Heart left ventricle (tissue), 16 donors: ENCODE data around the gene MYO5A. TPM values are rescaled to one million over a fixed set of nuclear protein-coding genes. Genes with fewer than 3 reads are reported as not detected.
"Not testable (repeated sequence)": the region's sequence is repeated elsewhere in the genome, so short reads cannot be mapped to it uniquely, and the experiment has no call there.

Source experiments
- ATAC-seq, 4 donors: fragments of 200-7000 bp; cut with Tn5 transposase; one replicate each; pipeline ENCODE4 v1.9.1; 2020 to 2022; ENCODE audit warnings: moderate library complexity in 4 of 4, mild to moderate bottlenecking in 3 of 4, moderate number of reproducible peaks in 1 of 4
- DNase-seq, 5 donors: peaks; one replicate each; pipeline ENCODE4 v3.0.0-alpha.2; 2020
- H3K27ac ChIP-seq, 12 donors: fragments of 200-600 bp; sonication (generic) in 4 of 12; one replicate each; pipeline versions ENCODE4 v1.5.0 to v1.8.0; 2016 to 2022; ENCODE audit warnings: mild to moderate bottlenecking in 2 of 12
- H3K27me3 ChIP-seq, 9 donors: fragments of 200-600 bp; sonication (generic) in 2 of 9; one replicate each; pipeline versions ENCODE4 v1.5.1 to v1.8.0; 2016 to 2022; ENCODE audit warnings: mild to moderate bottlenecking in 3 of 9
- H3K36me3 ChIP-seq, 9 donors: fragments of 200-600 bp; sonication (generic) in 2 of 9; one replicate each; pipeline versions ENCODE4 v1.5.0 to v1.8.0; 2018 to 2022; ENCODE audit warnings: mild to moderate bottlenecking in 2 of 9
- H3K4me1 ChIP-seq, 12 donors: fragments of 200-600 bp; sonication (generic) in 4 of 12; one replicate each; pipeline versions ENCODE4 v1.5.0 to v1.8.0; 2016 to 2022; ENCODE audit warnings: mild to moderate bottlenecking in 3 of 12
- H3K4me3 ChIP-seq, 12 donors: fragments of 200-600 bp; sonication (generic) in 4 of 12; one replicate each; pipeline versions ENCODE4 v1.5.0 to v1.8.0; 2017 to 2022; ENCODE audit warnings: mild to moderate bottlenecking in 9 of 12, moderate library complexity in 4 of 12
- H3K9me3 ChIP-seq, 12 donors: fragments of 200-600 bp; sonication (generic) in 4 of 12; one replicate each; pipeline versions ENCODE4 v1.5.0 to v1.8.0; 2016 to 2022; ENCODE audit warnings: mild to moderate bottlenecking in 1 of 12
- POLR2A ChIP-seq, 2 donors: fragments of 450-650 bp; IDR thresholded peaks; one replicate each; pipeline ENCODE4 v1.6.1; 2017; ENCODE audit warnings: antibody characterized with exemption in 2 of 2, mild to moderate bottlenecking in 2 of 2, moderate library complexity in 2 of 2
- WGBS, 4 donors: extraction: QIAGEN DNeasy Blood & Tissue Kit in 2 of 4; methylation state at CpG; one replicate each; pipeline versions ENCODE4 v1.1.5 to v1.1.7; 2013 to 2018; 5-methylcytosine and 5-hydroxymethylcytosine counted together
- intact Hi-C, 10 donors: fragments of 100-400 bp; cut with DNase I; formaldehyde crosslinking; loops; one replicate each; pipeline versions ENCODE4 v1.11.1 to v1.14.2; 2022
- long read RNA-seq, 3 donors: library from polyadenylated mRNA; unstranded; transcript quantifications; one replicate each; pipeline ENCODE4 v2.0.0, GENCODE V29; 2020 to 2021
- polyA plus RNA-seq, 2 donors: library from polyadenylated mRNA; stranded (reverse); fragments of 200-250 nt; gene quantifications; one replicate each; pipeline ENCODE4 v1.2.3, GENCODE V29; 2013
- total RNA-seq, 9 donors: library from RNA; depleted of rRNA in 2 of 9; stranded (reverse); fragments of >200 nt in 2 of 9; fragmentation: NEBNext Ultra II Directional in 3 of 9; extraction: Animal tissue kit (Norgen Biotek cat#: 25700) in 3 of 9; gene quantifications; one replicate each; pipeline versions ENCODE4 v1.1.0 to v1.2.4, GENCODE V29; 2016 to 2023
- TF ChIP-seq, protein P1 (sequence below), 12 donors: fragments of 200-600 bp; sonication (generic) in 4 of 12; IDR thresholded peaks; one replicate each; pipeline versions ENCODE4 v1.5.0 to v1.8.0; 2018 to 2022; ENCODE audit warnings: antibody characterized with exemption in 12 of 12, mild to moderate bottlenecking in 5 of 12
- donor health status: ischemic (EF 13 %, LVEDD 7.1; RV severe dilation, severe dysfunction).
- donor health status: healthy with polysubstance abuse.
- donor health status: DM: no; HTN: yes; CAD: no.
- donor health status: DM: no; HTN: no; CAD: no.
- donor health status: ischemic (EF 25% LVEDD 6.9; RV normal size, moderate dysfunction).
- donor health status: ischemic (EF 25% LVEDD 5.7; RV mildly dilated, moderate dysfunction).
- donor health status: healthy.
- donor health status: DM: yes; HTN: yes; CAD: no.
- donor health status: ischemic (EF 35%, LVEDD 5.7; RV mildly dilated, moderate dysfunction).
- donor health status: nonischemic (EF 11% LVEDD 7.7; RV severe dilation, severe dysfunction).
- donor health status: DM: yes; HTN: yes; CAD: no.
- donor health status: PGD.
- donor health status: ischemic (EF 29% LVEDD 5.4; RV normal size, mild dysfunction).
- donor health status: nonischemic (EF 23%, LVEDD 6.1; RV moderate dilation, normal function).

The MYO5A gene
- total RNA-seq (10 to 100 TPM in 3 of 9 donors, 1 to 10 TPM in 6; 4.7 to 29.6 (median 6.9) TPM), polyA plus RNA-seq (10 to 100 TPM in 1 of 2 donors, 1 to 10 TPM in 1; 3.2 to 11.1 TPM)
- long read RNA-seq, donor 1, partial matches to known transcripts: 2 of 4 reads
- long read RNA-seq, donor 1, other reads (novel, unspliced or antisense): 2 of 4 reads
- long read RNA-seq, donor 2, partial matches to known transcripts: 2 of 3 reads
- long read RNA-seq, donor 2, other reads (novel, unspliced or antisense): 1 of 3 reads
- long read RNA-seq, donor 3, partial matches to known transcripts: 4 of 8 reads
- long read RNA-seq, donor 3, other reads (novel, unspliced or antisense): 4 of 8 reads

DNA sequence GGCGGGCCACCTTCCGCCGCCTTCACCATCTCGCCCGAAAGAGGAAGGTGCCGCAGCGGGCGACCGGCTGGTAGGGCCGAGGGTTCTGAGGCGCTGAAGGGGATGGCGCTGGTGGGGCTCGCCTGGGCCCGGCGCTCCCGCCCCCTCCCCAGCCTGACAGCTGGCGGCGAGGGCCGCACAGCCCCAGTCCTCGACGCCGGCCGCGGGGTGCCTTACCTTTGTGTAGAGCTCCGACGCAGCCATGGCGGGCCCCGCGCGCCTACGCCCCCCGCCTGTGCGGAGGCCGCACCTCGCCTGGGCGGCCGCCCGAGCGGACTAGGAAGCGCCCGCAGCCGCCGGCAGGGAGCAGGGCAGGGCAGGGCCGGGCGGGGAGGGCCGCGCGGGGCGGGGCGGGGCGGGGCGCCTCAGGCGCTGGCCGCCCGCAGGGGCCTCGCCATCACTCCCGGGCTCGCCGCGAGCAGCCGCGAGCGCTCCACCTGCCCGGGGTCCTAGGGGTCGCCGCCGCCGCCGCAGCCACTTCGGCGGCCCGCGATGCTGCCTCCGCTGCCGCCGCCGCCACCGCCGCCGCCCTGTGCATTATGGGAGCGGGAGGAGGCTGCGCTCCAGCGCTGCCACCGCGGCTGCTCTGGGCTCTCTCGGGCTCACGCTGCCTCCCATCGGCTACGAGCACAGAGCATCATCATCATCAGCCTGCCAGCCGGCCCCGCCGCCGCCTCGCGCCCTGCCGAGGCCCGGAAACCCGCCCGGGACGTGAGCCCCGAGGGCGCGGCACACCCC is at the start of gene MYO5A:
MYO5A (minus strand) TSS at position 317 of the 777 bp plus-strand sequence; CDS start at position 243, 74 bp downstream.
- Histone ChIP-seq H3K4me3 (peak within 1 kb of the TSS; percentile 70 to 95 (median 80)), H3K27me3 (peaks cover 0 to 6% (median 0%) of the 10 kb centered on the region in 9 donors), H3K36me3 (no peaks in the 10 kb centered on the region), H3K9me3 (no peaks in the 10 kb centered on the region), H3K4me1 (peaks cover 0 to 38% (median 15%) of the 10 kb centered on the region in 12 donors), H3K27ac (peak within 1 kb of the TSS; percentile 29 to 93 (median 80))
- ATAC-seq: peak; percentile 74 to 94 (median 92)
- no peak for TF ChIP-seq POLR2A (IDR thresholded peaks at IDR 0.05)
- TF ChIP-seq, protein P1, sequence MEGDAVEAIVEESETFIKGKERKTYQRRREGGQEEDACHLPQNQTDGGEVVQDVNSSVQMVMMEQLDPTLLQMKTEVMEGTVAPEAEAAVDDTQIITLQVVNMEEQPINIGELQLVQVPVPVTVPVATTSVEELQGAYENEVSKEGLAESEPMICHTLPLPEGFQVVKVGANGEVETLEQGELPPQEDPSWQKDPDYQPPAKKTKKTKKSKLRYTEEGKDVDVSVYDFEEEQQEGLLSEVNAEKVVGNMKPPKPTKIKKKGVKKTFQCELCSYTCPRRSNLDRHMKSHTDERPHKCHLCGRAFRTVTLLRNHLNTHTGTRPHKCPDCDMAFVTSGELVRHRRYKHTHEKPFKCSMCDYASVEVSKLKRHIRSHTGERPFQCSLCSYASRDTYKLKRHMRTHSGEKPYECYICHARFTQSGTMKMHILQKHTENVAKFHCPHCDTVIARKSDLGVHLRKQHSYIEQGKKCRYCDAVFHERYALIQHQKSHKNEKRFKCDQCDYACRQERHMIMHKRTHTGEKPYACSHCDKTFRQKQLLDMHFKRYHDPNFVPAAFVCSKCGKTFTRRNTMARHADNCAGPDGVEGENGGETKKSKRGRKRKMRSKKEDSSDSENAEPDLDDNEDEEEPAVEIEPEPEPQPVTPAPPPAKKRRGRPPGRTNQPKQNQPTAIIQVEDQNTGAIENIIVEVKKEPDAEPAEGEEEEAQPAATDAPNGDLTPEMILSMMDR (IDR thresholded peaks at IDR 0.05): peak in 6 of 12 donors; percentile 5 to 44 (median 32)
- DNase-seq: peak; percentile 72 to 87 (median 78)
- intact Hi-C loops: loop anchor here in 3 of 10 donors (5.0 to 10.0 kb wide), 5 partner anchors 39 to 504 kb away; partner anchors contain the start of gene ARPP19 (in 1 of the 3)
- WGBS, 4 donors: 0 to 1% (median 0%) methylated on average over 13 to 103 of the region's 103 CpGs

DNA sequence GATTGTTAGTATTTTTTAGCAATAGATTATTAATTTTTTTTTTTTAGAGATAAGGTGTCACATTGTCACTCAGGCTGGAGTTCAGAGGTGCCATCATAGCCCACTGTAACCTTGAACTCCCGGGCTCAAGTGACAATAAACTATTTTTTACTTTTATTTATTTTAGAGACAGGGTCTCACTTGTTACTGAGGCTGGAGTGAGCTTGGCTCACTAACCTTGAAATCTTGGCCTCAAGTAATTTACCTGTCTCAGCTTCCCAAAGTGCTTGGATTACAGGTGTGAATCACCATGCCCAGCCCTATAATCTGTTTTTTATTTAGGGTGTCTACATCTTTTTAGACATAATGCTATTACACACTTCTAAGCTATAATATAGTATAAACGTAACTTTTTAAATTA is 48.0 kb upstream of the MYO5A start:
- intact Hi-C loops: loop anchor here in 1 of 10 donors (10.0 kb wide), 1 partner anchor 98 kb away; the partner anchor contains the start of gene ATOSA
- no peak overlapping the region for H3K4me3 ChIP-seq
- no peaks in the 10 kb centered on the region for H3K4me1 ChIP-seq
- H3K36me3 ChIP-seq: peaks cover 0 to 24% (median 11%) of the 10 kb centered on the region in 9 donors
- ATAC-seq (no peak), DNase-seq (no peak)
- no peak overlapping the region for H3K27ac ChIP-seq
- 98 to 99% (median 99%) methylated on average over 2 of the region's 2 CpGs for WGBS, 4 donors
- H3K27me3 ChIP-seq: no peaks in the 10 kb centered on the region
- peaks cover 0 to 4% (median 0%) of the 10 kb centered on the region in 12 donors for H3K9me3 ChIP-seq
- TF ChIP-seq POLR2A (IDR thresholded peaks at IDR 0.05): no peak
- TF ChIP-seq, protein P1 (IDR thresholded peaks at IDR 0.05): no peak

DNA sequence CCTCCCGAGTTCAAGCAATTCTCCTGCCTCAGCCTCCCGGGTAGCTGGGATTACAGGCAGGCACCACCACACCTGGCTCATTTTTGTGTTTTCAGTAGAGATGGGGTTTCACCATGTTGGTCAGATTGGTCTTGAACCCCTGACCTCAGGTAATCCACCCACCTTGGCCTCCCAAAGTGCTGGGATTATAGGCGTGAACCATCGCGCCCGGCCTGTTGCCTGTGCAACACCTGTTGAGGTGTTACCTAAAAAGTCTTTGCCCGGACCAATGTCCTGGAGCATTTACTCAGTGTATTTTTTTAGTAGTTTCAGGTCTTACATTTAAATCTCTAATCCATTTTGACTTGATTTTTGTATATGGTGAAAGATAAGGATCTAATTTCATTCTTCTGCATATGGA is 46.9 kb upstream of the MYO5A start:
- not testable (repeated sequence) for H3K4me3 ChIP-seq, H3K27ac ChIP-seq, H3K27me3 ChIP-seq, H3K4me1 ChIP-seq, H3K9me3 ChIP-seq, DNase-seq, ATAC-seq
- 84 to 95% (median 88%) methylated on average over 7 of the region's 7 CpGs for WGBS, 4 donors
- intact Hi-C loops: loop anchor here in 1 of 10 donors (10.0 kb wide), 1 partner anchor 99 kb away; the partner anchor contains the start of gene ATOSA
- peaks cover 0 to 13% (median 0%) of the 10 kb centered on the region in 9 donors for H3K36me3 ChIP-seq

DNA sequence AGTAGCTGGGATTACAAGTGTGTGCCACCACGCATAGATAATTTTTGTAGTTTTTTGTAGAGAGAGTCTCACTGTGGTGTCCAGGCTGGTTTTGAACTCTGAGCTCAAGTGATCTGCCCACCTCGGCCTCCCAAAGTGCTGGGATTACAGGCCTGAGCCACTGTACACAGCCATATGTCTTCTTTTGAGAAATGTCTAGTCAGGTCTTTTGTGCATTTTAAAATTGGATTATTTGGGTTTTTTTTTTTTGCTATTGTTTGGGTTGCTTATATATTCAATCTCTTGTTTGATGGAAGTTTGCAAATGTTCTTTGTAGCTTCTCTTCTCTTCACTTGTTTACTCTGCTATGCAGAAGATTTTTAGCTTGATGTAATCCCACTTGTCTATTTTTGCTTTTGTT is 46.4 kb upstream of the MYO5A start:
- no peak for TF ChIP-seq POLR2A (IDR thresholded peaks at IDR 0.05)
- TF ChIP-seq, protein P1 (IDR thresholded peaks at IDR 0.05): no peak
- no peaks in the 10 kb centered on the region for H3K27me3 ChIP-seq
- DNase-seq: no peak
- WGBS, 4 donors: 88 to 97% (median 95%) methylated on average over 2 of the region's 2 CpGs
- H3K9me3 ChIP-seq: peaks cover 0 to 4% (median 0%) of the 10 kb centered on the region in 12 donors
- H3K4me1 ChIP-seq: no peaks in the 10 kb centered on the region
- no peak overlapping the region for H3K4me3 ChIP-seq
- ATAC-seq: no peak
- H3K36me3 ChIP-seq: peaks cover 0 to 8% (median 0%) of the 10 kb centered on the region in 9 donors
- intact Hi-C loops: loop anchor here in 1 of 10 donors (10.0 kb wide), 1 partner anchor 100 kb away; the partner anchor contains the start of gene ATOSA
- no peak overlapping the region for H3K27ac ChIP-seq

DNA sequence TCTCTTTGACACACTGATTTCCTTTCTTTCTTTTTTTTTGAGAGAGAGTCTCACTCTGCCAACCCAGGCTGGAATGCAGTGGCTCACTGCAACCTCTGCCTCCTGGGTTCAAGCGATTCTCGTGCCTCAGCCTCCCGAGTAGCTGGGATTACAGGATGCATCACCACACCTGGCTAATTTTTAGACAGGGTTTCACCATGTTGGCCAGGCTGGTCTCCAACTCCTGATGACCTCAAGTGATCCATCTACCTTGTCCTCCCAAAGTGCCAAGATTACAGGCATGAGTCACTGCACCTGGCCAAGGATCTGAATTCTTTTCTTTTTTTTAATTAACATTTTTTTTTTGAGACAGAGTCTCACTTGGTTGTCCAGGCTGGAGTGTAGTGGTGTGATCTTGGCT is 45.9 kb upstream of the MYO5A start:
- not testable (repeated sequence) for H3K4me1 ChIP-seq, H3K4me3 ChIP-seq, H3K27me3 ChIP-seq, ATAC-seq, H3K27ac ChIP-seq, H3K9me3 ChIP-seq, H3K36me3 ChIP-seq, DNase-seq
- 93 to 97% (median 95%) methylated on average over 3 of the region's 3 CpGs for WGBS, 4 donors
- intact Hi-C loops: loop anchor here in 1 of 10 donors (10.0 kb wide), 1 partner anchor 100 kb away; the partner anchor contains the start of gene ATOSA
